Effector CD8-positive, alpha-beta T cell (primary cell): ENCODE measurements around the gene CIDEB.
A peak's percentile ranks its signal among the peaks of the same experiment; 100 is the strongest.

Experiments used
- DNase-seq: peaks from one replicate; lab custom pipeline; 2025; lab: John Stamatoyannopoulos, UW

Gene CIDEB

GRCh38 chr14:24290746-24291145 lies 17.0 kb downstream of the CIDEB start:
- DNase-seq: no peak

- DNase-seq: no peak
Observed at GRCh38 chr14:24289649-24290280, 18.0 kb downstream of the CIDEB start.

GRCh38 chr14:24286996-24287395 lies 20.8 kb downstream of the CIDEB start:
- no peak for DNase-seq

GRCh38 chr14:24285351-24285750 lies 22.4 kb downstream of the CIDEB start:
- no peak for DNase-seq

GRCh38 chr14:24284501-24285035 lies 23.2 kb downstream of the CIDEB start:
- no peak for DNase-seq

- no peak for DNase-seq
Observed at GRCh38 chr14:24283796-24284460, 23.8 kb downstream of the CIDEB start.

GRCh38 chr14:24282736-24283135 lies 25.0 kb downstream of the CIDEB start:
- no peak for DNase-seq

- DNase-seq: no peak
Observed at GRCh38 chr14:24281636-24282035, 26.1 kb downstream of the CIDEB start.

- DNase-seq: no peak
Observed at GRCh38 chr14:24280797-24281460, 26.8 kb downstream of the CIDEB start.

GRCh38 chr14:24279301-24280186 lies 28.2 kb downstream of the CIDEB start:
- DNase-seq: no peak

GRCh38 chr14:24278424-24278823 lies 29.4 kb downstream of the CIDEB start:
- no peak for DNase-seq

GRCh38 chr14:24277606-24278321 lies 30.0 kb downstream of the CIDEB start:
- no peak for DNase-seq

- DNase-seq: no peak
Observed at GRCh38 chr14:24277071-24277470, 30.7 kb downstream of the CIDEB start.

- DNase-seq: no peak
Observed at GRCh38 chr14:24274101-24274543, 33.7 kb downstream of the CIDEB start.

GRCh38 chr14:24273422-24273998 lies 34.3 kb downstream of the CIDEB start:
- no peak for DNase-seq

GRCh38 chr14:24272467-24272866 lies 35.3 kb downstream of the CIDEB start:
- DNase-seq: no peak

GRCh38 chr14:24271834-24272263 lies 35.9 kb downstream of the CIDEB start:
- DNase-seq: no peak

- peak; percentile 84 for DNase-seq
Observed at GRCh38 chr14:24271134-24271833, 36.5 kb downstream of the CIDEB start, which contains the start of gene RABGGTA. RABGGTA (minus strand) TSS chr14:24271597; CDS start chr14:24271115, 482 bp downstream.

GRCh38 chr14:24270537-24271133 lies 37.1 kb downstream of the CIDEB start:
- no peak for DNase-seq
